IPS-11a (cell line): ENCODE data around the gene RASSF6.
"Not testable (repeated sequence)": the region's sequence is repeated elsewhere in the genome, so short reads cannot be mapped to it uniquely, and the experiment has no call there.

Experiments used
- H3K4me3 ChIP-seq: one replicate; pipeline ENCODE4 v1.5.1; 2013; ENCODE audit warnings: low read depth, low read length, control low read depth

RASSF6 gene

GRCh38 chr4:73620115-73620792 is at the start of gene RASSF6:
TSS of gene RASSF6 (minus strand) at chr4:73620436. CDS start at chr4:73611795, 8,641 bp downstream.
- H3K4me3 ChIP-seq = peak within 1 kb of the TSS; percentile 10

- H3K4me3 ChIP-seq = no peak overlapping the region
Measured at GRCh38 chr4:73669410-73670183, 49.4 kb upstream of the RASSF6 start.

DNA sequence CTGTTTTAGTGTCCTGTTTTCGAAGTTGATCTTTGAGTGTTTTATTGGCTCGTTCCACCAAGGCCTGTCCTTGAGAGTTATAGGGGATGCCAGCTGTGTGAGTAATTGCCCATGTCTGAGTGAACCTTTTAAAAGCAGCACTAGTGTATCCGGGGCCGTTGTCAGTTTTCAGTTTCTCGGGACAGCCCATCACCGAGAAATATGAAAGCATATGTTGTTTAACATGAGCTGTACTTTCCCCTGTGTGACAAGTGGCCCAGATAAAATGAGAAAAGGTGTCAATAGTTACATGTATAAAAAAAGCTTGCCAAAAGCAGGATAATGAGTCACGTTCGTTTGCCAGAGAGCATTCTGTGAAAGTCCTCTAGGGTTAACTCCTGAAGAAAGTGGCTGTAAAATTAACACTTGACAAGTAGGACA is 48.6 kb upstream of the RASSF6 start:
- H3K4me3 ChIP-seq = no peak overlapping the region

GRCh38 chr4:73665924-73666323 is 45.7 kb upstream of the RASSF6 start:
- H3K4me3 ChIP-seq = not testable (repeated sequence)

GRCh38 chr4:73664470-73664869 is 44.2 kb upstream of the RASSF6 start:
- no peak overlapping the region for H3K4me3 ChIP-seq

DNA sequence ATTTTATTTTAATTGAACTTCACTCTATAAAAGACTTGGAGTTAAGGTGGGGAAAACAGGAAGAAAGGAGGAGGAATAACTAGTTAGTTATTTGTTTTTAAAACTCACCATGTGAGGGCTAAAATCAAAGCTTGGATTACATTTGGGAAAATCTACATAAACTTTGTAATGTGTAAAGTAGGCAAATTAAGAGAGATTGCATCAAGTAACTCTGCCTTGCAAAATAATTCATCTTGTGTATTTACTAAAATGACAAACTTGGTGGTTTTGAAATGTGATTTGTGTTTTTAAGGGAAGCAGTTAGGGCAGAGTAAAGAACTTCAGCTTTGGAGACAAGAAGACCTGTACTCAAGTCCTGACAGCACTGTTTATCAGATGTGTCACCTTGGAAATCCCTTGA is 43.3 kb upstream of the RASSF6 start:
- H3K4me3 ChIP-seq = no peak overlapping the region

DNA sequence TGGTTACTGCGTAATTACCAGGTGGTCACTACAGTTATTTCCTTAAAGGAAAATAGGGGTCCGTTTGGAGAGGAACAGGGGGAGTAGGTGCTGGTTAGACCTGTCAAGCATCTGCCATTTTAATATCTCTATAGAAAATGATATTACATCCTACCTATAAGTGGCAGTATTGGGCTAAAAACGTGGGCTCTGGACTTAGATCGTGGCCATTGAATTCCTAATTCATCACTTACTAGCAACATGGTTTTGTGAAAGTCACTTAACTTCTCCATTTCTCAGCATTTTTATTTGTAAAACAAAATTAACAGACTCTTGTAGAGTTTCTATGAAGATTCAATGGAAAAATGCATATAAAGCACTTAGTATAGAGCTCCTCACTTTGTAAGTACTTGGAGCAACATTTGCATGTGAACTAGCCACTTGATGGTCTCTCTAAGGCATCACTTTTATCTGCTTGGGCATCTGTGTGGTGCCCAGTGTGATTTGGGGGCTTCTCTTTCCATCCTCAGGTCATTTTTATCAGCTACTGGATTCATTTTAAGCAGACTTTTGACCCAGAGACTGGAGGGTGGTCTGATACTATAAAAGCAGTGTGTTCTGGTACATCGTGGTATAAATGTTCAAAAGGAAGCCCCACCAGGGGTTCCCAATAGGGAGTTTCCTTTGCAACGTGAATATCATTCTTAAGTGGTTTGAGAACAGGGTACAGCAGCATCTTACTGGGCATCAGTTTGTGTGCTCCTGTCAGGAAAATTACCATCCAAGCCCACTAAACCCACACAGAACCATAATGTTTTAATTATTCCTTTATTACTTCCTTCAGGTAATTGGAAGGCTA is 42.7 kb upstream of the RASSF6 start:
- H3K4me3 ChIP-seq = no peak overlapping the region

DNA sequence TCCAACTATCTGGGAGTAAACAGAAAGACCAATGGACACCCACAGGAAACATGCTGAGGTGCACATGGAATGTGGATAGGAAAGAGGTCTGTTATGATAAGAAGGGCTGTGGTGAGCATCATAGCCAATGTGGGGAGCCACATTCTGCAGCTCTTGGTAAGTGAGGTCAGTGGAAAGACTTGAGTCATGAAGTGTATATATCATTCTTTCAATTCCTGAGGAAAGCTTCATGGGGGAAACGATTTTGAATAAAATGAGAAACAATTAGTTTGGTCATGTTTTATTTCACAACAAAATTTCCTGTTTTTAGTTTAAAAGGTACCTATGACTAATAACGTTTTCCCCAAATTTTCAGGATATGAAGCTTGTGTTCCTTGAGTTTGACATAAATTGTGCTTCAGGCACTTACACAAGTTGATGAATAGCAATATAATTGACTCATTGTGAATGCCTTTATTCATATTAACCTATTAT is 41.4 kb upstream of the RASSF6 start:
- no peak overlapping the region for H3K4me3 ChIP-seq

DNA sequence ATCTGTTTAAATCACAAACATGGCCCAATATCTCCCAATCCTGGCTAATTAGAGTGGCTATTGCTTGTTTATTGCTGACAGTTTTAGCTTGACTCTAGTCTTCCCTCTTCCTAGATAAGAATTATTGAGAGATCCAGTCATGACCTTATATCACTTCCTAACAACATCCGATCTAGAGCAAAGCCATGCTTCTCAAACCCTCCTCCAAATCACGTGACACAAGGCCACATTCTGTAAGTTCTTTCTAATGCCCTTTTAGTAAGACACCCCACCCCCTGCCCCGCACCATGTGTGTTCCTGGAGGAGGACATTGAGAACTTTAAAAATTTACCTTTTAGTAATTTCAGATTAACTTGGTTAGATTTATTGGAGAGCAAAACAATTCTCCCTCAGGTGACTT is 40.6 kb upstream of the RASSF6 start:
- H3K4me3 ChIP-seq = no peak overlapping the region

GRCh38 chr4:73653695-73654106 is 33.5 kb upstream of the RASSF6 start:
- no peak overlapping the region for H3K4me3 ChIP-seq

DNA sequence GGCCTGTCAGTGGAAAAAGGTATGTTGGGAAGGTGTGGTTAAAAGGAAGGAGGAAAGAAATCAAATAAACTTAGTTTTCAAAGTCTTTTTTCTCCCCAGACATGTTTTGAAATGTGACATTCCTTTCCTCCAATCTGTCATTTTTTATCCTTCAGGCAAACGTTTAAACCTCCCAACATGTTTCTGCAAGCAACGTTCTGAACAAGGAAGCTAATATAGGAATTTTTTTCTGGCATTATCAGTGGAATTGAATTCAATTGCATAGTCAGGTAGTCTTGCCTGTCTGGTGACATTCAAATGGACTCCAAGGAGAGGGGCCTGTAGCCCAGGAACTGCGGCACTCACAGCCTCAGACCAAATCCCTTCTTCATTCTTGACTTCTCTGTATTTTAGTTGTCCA is 30.0 kb upstream of the RASSF6 start:
- H3K4me3 ChIP-seq = no peak overlapping the region

- H3K4me3 ChIP-seq = no peak overlapping the region
Measured at GRCh38 chr4:73648478-73648877, 28.2 kb upstream of the RASSF6 start.

- no peak overlapping the region for H3K4me3 ChIP-seq
Measured at GRCh38 chr4:73646117-73646516, 25.9 kb upstream of the RASSF6 start.

DNA sequence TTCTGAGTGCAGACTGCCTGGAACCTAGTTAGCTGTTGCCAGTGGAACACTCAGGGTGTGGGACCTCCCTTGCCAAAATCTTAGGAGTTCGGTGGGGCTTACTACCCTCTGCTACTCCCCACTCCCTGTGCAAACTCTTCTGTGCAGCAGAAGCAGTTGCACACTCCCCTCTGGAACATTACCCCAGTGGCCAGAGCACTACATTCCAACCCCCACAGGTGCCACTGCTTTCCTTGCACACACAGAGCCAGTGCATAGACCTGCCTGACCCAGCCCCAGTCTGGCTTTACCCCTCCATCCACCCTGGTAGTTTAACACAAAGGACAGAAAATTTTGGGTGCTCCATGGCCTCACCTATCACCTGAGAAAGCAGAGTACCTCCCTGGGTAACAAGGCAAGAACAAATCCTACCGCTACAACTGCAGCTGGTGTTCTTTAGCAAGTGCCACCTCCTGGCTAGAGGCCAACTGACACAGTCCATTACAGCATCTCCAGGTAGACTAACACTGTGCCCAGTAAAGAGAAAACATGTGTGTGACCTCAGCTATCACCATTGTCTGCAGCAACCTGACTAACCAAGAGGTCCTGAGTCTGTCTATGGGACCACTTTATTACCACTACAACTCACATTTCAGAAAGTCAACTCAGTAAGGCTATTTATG is 11.5 kb upstream of the RASSF6 start:
- H3K4me3 ChIP-seq = no peak overlapping the region

- not testable (repeated sequence) for H3K4me3 ChIP-seq
Measured at GRCh38 chr4:73628834-73629233, 8.6 kb upstream of the RASSF6 start.

DNA sequence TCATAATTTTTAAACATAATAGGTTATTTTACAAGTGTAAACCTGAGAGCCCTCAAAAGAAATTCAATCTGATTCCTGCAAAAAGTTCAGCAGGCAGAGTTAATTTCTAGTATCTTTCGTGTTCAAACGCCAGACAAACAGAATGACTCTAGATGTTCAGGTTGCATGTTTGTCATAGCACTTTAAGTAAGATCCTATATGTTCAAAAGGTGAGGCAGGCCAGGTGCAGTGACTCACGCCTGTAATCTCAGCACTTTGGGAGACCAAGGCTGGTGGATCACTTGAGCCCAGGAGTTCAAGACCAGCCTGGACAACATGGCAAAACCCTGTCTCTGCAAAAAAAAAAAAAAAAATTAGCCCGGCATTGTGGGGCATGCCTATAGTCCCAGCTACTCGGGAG is 1.1 kb upstream of the RASSF6 start:
- H3K4me3 ChIP-seq = no peak overlapping the region

DNA sequence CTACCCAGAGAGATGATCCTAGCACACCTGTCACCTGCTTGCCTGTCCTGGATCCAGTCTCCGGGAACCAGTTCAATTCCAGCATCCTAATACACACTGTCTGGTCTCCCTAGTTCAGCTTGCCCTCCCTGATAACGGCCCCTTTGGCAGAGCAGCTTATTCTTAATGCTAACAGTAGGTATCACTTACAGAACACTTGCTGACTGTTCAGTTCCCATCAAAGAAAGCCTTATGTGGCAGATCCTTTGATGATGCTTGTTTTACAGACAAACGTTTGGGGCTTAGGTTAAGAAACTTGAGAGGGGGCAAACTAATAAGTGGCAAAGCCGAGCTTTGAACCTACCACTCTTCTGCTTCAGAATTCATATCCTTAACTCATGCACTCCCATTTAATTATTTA is 890 bp downstream of the RASSF6 start:
- no peak overlapping the region for H3K4me3 ChIP-seq

DNA sequence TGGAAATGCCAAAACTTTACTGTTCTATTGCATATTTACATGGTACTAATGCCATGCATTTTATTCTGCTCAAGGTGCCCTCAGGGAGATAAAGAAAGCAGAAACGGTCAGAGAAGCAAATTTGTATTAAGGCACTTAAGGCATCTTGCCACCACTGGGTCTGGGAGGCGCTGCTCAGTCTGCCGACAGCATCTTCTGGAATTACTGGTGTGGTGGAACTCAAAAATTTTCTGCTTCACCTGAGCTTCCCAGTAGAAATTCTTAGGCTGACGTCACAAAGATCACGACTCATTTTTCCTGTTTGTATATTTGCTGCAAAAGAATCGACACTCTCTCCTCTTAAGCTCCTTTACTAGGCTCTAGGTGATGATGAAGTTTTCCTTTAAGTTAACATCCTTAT is 3.0 kb downstream of the RASSF6 start:
- H3K4me3 ChIP-seq = no peak overlapping the region

DNA sequence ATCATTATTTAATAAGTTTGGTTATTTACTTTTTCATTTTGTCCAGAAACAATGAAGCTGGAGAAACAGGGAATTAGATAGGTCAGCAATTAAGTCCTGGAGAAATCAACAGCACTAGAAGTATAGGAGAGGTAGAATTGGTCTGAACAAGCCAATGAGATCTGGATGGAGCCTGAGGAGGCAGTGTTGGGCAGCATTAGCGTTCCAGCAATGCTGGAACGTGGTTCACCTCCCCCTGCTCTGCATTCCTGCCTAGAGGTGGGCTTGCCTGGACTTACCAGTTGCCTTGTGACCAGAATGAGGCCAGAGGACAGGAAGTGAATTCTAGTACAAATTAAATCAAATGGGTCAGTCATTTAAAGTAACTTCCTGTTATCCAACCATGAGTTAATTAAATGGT is 4.6 kb downstream of the RASSF6 start:
- H3K4me3 ChIP-seq = no peak overlapping the region

DNA sequence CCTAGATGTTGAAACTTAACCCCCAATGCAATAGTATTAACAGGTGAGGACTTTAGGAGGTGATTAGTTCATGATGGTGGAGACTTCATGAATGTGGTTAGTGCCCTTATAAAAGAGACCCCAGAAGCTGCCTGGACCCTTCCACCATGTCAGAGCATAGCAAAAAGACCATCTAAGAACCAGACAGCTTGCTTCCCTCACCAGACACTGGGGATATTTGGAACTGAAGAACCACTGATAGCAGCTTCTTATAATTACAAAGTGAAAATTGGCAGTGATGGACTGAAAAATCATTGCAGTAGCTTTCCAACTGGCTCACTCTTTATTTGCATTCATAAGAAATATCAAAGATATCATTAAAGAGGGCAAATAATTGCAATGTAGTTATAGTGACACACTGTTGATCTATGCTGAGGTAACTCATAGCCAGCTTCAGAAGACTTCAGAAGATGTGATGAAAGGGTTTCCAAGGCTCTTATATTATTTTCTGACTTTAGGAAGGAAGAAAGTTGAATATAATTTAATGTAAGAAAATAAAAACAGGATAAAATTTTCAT is 5.8 kb downstream of the RASSF6 start:
- no peak overlapping the region for H3K4me3 ChIP-seq

- H3K4me3 ChIP-seq = no peak overlapping the region
Measured at GRCh38 chr4:73613130-73613529, 7.1 kb downstream of the RASSF6 start.
